Progenitor cell of endocrine pancreas (in vitro differentiated cells): ENCODE data around the gene PA2G4. TPM values are rescaled to one million over a fixed set of nuclear protein-coding genes. Genes with fewer than 3 reads are reported as not detected.
A peak's percentile ranks its signal among the peaks of the same experiment; 100 is the strongest.

Experiments used
- DNase-seq: peaks from one replicate; pipeline ENCODE4 v3.0.0; 2021; ENCODE audit warnings: low spot score; ENCODE audit not compliant: unreplicated experiment
- H3K27ac Mint-ChIP-seq: 2 replicates; pipeline ENCODE4 v1.8.0; 2021; ENCODE audit warnings: mild to moderate bottlenecking, moderate library complexity, mixed read lengths
- H3K27me3 Mint-ChIP-seq: 2 replicates; pipeline ENCODE4 v1.8.0; 2021; ENCODE audit warnings: mixed read lengths
- H3K36me3 Mint-ChIP-seq: 2 replicates; pipeline ENCODE4 v1.8.0; 2022; ENCODE audit warnings: mixed read lengths; ENCODE audit not compliant: insufficient read depth
- H3K4me1 Mint-ChIP-seq: 2 replicates; pipeline ENCODE4 v1.8.0; 2021; ENCODE audit warnings: low read depth, mixed read lengths
- H3K4me3 Mint-ChIP-seq: 2 replicates; pipeline ENCODE4 v1.8.0; 2021; ENCODE audit warnings: low read depth, mild to moderate bottlenecking, moderate library complexity, mixed read lengths
- H3K9me3 Mint-ChIP-seq: 2 replicates; pipeline ENCODE4 v1.8.0; 2021; ENCODE audit warnings: low read depth, mixed read lengths
- CTCF ChIP-seq: fragments of 200-600 bp; sonication (generic); IDR thresholded peaks from one replicate; pipeline ENCODE4 v1.5.0; 2021; ENCODE audit warnings: antibody characterized with exemption, mild to moderate bottlenecking; ENCODE audit not compliant: unreplicated experiment
- total RNA-seq: library from RNA; stranded (reverse); gene quantifications from 2 replicates; pipeline ENCODE4 v1.2.1, GENCODE V29; 2021

PA2G4 gene
- total RNA-seq, 1 donor from 2014 or later = 103 TPM

GRCh38 chr12:56161690-56162351 is 57.5 kb downstream of the PA2G4 start:
- Mint-ChIP-seq H3K36me3 (peaks cover 37% of the 10 kb centered on the region), H3K9me3 (no peaks in the 10 kb centered on the region), H3K4me3 (peak overlapping the region; percentile 94), H3K27ac (peak overlapping the region; percentile 91), H3K27me3 (no peaks in the 10 kb centered on the region), H3K4me1 (peaks cover 31% of the 10 kb centered on the region)
- TF ChIP-seq CTCF = no peak
- DNase-seq = no peak

GRCh38 chr12:56162468-56163290 is 58.3 kb downstream of the PA2G4 start:
- Mint-ChIP-seq H3K27me3 (no peaks in the 10 kb centered on the region), H3K27ac (peak overlapping the region; percentile 91), H3K36me3 (peaks cover 40% of the 10 kb centered on the region), H3K9me3 (no peaks in the 10 kb centered on the region), H3K4me1 (peaks cover 24% of the 10 kb centered on the region), H3K4me3 (no peak overlapping the region)
- DNase-seq = no peak
- no peak for TF ChIP-seq CTCF

Other genes starting within 250 kb of the PA2G4 start
- 38.0 and 42.8 TPM in 2 replicates for gene PYM1, start 176.7 kb upstream of the PA2G4 start, total RNA-seq
- gene DGKA, start 173.4 kb upstream of the PA2G4 start, total RNA-seq = 10.2 and 16.8 TPM in 2 replicates
- 3.7 and 6.3 TPM in 2 replicates for gene PMEL, start 138.5 kb upstream of the PA2G4 start, total RNA-seq
- gene CDK2, start 137.7 kb upstream of the PA2G4 start, total RNA-seq = 62.1 and 66.9 TPM in 2 replicates
- gene RAB5B, start 130.5 kb upstream of the PA2G4 start, total RNA-seq = 111 and 116 TPM in 2 replicates
- 44.8 and 45.6 TPM in 2 replicates for gene SUOX, start 107.3 kb upstream of the PA2G4 start, total RNA-seq
- 20.6 and 21.0 TPM in 2 replicates for gene IKZF4, start 83.5 kb upstream of the PA2G4 start, total RNA-seq
- gene RPS26, start 62.6 kb upstream of the PA2G4 start, total RNA-seq = 30.2 and 39.3 TPM in 2 replicates
- gene ERBB3, start 24.4 kb upstream of the PA2G4 start, total RNA-seq = 206 and 221 TPM in 2 replicates
- 3,912 and 3,916 TPM in 2 replicates for gene RPL41, start 12.1 kb downstream of the PA2G4 start, total RNA-seq
- gene ZC3H10, start 13.7 kb downstream of the PA2G4 start, total RNA-seq = 12.0 and 13.8 TPM in 2 replicates
- gene ESYT1, start 23.7 kb downstream of the PA2G4 start, total RNA-seq = 102 TPM in 2 replicates
- 169 and 172 TPM in 2 replicates for gene MYL6B, start 48.0 kb downstream of the PA2G4 start, total RNA-seq
- gene MYL6, start 53.8 kb downstream of the PA2G4 start, total RNA-seq = 1,155 and 1,178 TPM in 2 replicates
- gene SMARCC2, start 84.9 kb downstream of the PA2G4 start, total RNA-seq = 202 and 207 TPM in 2 replicates
- 50.0 and 50.8 TPM in 2 replicates for gene RNF41, start 117.4 kb downstream of the PA2G4 start, total RNA-seq
- gene NABP2, start 119.8 kb downstream of the PA2G4 start, total RNA-seq = 37.9 and 40.5 TPM in 2 replicates
- gene SLC39A5, start 125.5 kb downstream of the PA2G4 start, total RNA-seq = 62.9 and 65.2 TPM in 2 replicates
- gene ANKRD52, start 153.8 kb downstream of the PA2G4 start, total RNA-seq = 60.3 and 64.3 TPM in 2 replicates
- gene COQ10A, start 162.4 kb downstream of the PA2G4 start, total RNA-seq = 23.6 and 24.6 TPM in 2 replicates
- 209 and 216 TPM in 2 replicates for gene CS, start 195.8 kb downstream of the PA2G4 start, total RNA-seq
- 225 and 230 TPM in 2 replicates for gene CNPY2, start 211.4 kb downstream of the PA2G4 start, total RNA-seq
- gene PAN2, start 229.4 kb downstream of the PA2G4 start, total RNA-seq = 69.3 and 73.1 TPM in 2 replicates
- 0.67 and 0.89 TPM in 2 replicates for gene IL23A, start 234.3 kb downstream of the PA2G4 start, total RNA-seq